GM12864 (cell line): ENCODE data around the gene TENT5C.

ENCODE experiments used
- DNase-seq: peaks from one replicate; pipeline ENCODE4 v3.0.0-alpha.2; 2011; ENCODE audit warnings: low read depth
- H3K4me3 ChIP-seq: 2 replicates; pipeline ENCODE4 v1.5.1; 2011; ENCODE audit warnings: mild to moderate bottlenecking, low read depth, low read length, control low read depth
- TF ChIP-seq, protein P1 (sequence below): IDR thresholded peaks from 2 replicates; pipeline ENCODE4 v1.5.1; 2011; ENCODE audit warnings: low read depth, mild to moderate bottlenecking, moderate library complexity, low read length, control low read depth, inconsistent platforms; ENCODE audit errors: missing control alignments

The TENT5C gene

DNA sequence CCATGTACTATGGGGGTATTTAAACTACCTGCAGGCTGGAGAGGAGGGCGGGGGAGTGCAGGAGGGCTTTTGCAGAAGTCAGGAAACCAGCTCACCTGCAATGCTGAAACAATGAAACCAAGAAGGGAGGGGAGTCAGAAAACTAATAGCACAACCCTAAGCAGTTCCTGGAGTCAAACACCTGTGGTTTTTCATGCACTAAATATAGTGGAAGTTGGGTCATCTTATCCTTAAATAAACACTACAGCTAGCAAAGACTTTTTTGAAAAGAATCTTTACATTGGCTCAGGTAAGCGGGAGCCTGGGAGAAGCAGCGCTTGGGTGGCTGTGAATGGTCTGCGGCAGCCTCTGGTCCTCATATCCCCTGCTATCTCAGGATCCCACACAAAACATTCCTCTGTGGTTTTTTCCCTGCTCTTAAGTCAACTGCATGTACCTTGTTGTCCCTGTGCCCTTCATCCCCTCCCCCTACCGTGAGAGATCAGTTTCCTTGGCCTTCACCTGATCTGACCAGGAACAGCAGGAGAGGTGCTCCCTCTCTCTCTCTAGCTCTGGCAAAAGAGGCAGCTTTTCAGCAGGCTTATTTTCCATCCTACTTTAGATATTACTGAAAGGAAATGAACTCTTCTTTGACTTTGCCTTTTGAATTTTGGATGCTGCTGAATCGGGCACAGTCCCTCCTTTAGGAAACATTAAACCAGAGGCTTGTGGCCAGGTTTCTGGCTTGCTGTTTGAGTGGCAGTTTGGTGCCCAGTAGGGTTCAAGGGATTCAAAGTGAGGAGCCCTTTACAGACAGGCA lies 26.6 kb downstream of the TENT5C start:
- H3K4me3 ChIP-seq, result no peak overlapping the region
- DNase-seq, result peak; percentile 65
- TF ChIP-seq, protein P1, sequence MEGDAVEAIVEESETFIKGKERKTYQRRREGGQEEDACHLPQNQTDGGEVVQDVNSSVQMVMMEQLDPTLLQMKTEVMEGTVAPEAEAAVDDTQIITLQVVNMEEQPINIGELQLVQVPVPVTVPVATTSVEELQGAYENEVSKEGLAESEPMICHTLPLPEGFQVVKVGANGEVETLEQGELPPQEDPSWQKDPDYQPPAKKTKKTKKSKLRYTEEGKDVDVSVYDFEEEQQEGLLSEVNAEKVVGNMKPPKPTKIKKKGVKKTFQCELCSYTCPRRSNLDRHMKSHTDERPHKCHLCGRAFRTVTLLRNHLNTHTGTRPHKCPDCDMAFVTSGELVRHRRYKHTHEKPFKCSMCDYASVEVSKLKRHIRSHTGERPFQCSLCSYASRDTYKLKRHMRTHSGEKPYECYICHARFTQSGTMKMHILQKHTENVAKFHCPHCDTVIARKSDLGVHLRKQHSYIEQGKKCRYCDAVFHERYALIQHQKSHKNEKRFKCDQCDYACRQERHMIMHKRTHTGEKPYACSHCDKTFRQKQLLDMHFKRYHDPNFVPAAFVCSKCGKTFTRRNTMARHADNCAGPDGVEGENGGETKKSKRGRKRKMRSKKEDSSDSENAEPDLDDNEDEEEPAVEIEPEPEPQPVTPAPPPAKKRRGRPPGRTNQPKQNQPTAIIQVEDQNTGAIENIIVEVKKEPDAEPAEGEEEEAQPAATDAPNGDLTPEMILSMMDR, result no peak

DNA sequence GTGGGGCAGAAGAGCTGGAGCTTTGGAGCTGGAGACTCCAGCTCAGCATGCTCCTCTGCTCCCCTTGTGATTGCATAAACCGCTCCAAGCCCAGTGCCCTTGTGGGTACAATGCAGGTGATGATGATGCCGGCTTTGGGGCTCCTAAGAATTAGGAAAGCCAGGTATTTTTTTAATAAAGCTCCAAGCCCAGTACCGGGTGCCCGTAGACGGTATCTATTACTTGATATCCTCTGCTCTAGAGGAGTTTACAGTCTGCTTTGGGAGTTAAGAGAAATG lies 27.2 kb downstream of the TENT5C start:
- TF ChIP-seq, protein P1, result no peak
- no peak for DNase-seq
- no peak overlapping the region for H3K4me3 ChIP-seq

DNA sequence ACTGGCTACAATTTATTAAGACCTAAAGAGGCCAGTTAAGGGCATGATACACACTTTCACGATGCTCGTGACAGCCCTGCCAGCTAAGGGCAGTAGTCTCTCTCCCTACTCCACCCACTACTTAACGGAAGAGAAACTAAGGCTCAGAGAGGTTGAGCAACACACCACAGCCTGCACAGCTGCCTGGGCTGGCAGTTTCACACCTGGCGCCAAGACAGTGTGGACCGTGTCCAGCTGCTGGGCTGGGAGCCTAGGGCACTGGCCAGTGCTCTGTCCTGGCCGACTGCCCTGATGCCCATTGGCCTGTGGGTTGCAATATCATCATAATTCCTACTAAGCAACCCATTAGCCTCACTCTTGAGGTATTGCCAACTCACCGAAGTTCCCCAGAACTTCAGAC lies 27.6 kb downstream of the TENT5C start:
- DNase-seq, result no peak
- no peak overlapping the region for H3K4me3 ChIP-seq
- TF ChIP-seq, protein P1, result no peak

DNA sequence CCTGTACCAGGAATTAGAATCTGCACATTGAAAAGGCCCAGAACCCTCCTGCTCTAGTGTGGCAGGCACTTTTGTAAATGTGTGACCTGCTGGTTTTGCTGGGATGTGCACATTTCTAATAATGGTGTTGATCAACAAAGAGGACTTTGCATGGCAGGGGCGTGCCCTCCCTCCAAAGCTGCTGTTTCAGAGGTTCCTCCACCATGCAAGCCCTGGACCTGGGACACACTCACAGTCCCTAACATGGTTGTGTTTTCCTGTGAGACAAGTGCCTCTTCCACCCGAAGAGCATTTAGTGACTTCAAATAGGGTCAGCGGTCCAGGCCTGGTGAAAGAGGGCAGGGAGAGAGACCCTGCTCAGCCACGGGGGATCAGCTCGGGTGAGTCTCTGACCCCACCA lies 28.1 kb downstream of the TENT5C start:
- no peak for DNase-seq
- TF ChIP-seq, protein P1, result no peak

DNA sequence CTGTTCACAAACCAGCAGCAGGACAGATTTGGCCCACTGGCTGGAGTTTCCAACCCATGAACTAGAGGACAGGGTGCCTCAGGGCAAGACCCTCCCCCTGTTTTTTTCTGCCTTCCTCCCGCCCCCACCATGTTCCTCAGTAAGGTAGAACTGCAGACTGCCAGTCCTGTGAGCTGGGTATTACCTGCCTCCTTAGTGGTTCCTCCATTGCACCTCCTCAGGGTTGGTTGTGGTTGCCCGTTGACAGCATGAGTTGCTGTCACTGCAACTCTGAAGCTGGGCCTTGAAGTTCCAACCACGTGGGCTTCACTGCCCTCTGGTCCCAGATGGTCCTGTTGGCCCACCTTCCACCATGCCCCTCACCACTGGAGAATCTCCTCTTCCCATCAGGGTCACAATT lies 28.8 kb downstream of the TENT5C start:
- TF ChIP-seq, protein P1, result no peak
- no peak for DNase-seq
- no peak overlapping the region for H3K4me3 ChIP-seq

More for the DNA sequence above, 28.1 kb downstream of the TENT5C start:
- no peak overlapping the region for H3K4me3 ChIP-seq

DNA sequence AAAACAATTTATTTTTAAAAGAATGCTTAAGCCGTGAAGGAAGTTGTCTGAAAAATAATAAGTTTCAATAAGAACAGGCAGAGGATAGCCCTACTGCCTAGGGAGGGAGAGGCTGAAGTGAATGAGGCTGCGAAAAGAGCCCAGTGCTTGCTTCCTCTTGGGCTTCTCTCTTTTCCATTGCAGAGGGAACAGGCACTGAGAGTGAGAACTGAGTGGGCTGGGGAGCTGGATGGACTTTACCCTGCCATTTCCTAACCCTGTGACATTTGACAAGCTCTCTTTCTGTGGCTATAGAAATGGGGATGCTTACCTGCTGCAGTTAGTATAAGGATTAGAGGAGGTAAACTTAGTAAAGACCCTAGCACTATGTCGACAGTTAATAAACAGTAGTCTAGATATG lies 30.0 kb downstream of the TENT5C start:
- TF ChIP-seq, protein P1, result no peak
- no peak overlapping the region for H3K4me3 ChIP-seq
- no peak for DNase-seq

DNA sequence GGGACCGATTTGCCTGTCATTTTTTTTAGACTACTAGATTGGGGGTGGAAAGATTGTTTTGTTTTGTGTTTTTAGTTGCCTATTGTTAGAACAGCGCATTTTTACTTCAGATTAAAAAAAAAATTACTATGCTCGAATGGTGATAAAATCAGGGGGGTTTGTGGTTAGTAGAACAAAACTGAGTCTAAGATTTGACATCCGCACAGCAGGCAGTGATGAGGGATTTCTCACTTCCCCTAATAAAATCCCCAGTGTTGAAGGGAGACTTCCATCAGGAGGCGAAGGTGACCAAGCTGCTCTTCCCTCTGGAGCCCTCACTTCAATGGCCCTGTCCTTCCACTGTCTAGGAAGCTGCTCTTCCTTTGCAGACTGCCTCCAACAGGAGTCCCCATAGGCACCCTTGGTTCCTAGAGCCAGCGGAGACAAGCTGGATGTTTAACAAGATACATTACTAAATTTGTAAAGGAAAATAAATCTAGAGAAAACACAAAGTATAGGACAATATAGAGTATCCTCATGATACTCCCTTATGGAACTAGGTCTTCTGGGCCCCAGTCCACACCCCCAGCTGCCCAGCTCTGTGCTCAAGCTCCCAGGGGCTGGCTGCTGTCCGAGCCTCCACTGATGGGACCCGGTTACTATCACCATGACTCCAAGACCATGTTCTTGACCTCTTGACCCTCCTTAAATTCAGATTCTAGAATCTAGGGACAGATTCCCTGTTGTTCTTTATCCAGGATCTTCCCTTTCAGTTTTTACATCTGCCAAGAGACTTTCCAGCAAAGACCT lies 31.0 kb downstream of the TENT5C start:
- no peak for DNase-seq
- H3K4me3 ChIP-seq, result no peak overlapping the region

More for the DNA sequence above, 31.0 kb downstream of the TENT5C start:
- TF ChIP-seq, protein P1, result no peak
